Stimulated activated CD8-positive, alpha-beta memory T cell treated with anti-CD3 and anti-CD28 coated beads, Interleukin-2, amount 100 ng/mL, for 48 hours (primary cell): ENCODE results near the gene SPEF2.
"Not testable (repeated sequence)": the region's sequence is repeated elsewhere in the genome, so short reads cannot be mapped to it uniquely, and the experiment has no call there.

Source experiments
- DNase-seq, 2 donors: peaks; one replicate each; pipeline ENCODE4 v3.0.0-alpha.2; 2020; ENCODE audit warnings: low read depth in 2 of 2

Gene SPEF2

DNA sequence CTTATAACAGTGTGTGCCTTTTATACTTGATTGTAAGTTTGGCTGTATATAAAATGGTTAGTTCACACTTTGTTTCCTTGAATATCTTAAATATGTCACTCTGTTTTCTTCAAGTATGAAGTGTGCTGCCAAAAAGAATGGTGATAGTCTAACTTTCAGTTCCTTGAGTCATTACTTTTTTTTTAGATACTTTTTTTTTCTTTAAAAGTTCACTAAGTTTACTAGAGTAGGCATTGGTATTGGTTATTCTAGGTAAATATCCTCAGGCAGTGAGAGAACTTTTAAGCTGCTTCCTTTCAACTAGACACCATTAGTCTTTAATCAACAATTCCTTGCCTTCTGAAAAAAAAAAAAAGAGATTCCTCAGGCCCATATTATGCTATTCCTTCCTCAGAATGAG lies 41.9 kb downstream of the SPEF2 start:
- DNase-seq = no peak

DNA sequence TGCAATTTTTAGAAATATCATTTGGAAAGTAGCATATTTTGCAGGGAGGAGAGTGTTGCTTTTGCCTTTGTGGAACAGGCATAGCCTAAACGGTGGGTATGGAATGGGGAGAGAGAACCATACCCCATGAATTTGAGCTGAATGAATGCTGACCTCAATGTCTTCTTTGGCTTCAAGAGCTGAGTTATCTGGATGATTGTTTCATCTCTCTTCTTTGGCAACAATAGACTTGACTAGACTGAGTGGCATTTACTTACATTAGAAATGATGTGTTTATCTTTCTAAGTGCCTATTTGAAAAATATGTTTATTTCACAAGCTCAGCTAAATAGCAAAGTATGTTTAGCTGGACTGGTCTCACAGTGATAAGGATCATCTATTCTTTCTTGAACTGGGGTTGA lies 42.8 kb downstream of the SPEF2 start:
- no peak for DNase-seq

DNA sequence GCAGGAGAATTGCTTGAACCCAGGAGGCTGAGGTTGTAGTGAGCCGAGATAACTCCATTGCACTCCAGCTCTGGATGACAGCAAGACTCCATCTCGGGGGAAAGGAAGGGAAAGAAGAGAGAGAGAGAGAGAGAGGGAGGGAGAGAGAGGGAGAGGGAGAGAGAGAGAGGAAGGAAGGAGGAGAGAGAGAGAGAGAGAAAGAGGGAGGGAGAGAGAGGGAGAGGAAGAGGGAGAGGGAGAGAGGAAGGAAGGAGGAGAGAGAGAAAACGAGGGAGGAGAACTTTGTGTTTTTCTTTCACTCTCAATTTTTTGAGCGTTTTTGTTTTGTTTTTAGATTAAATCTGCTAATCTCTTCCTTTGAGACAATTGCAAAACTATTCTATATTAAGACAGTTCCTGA lies 46.9 kb downstream of the SPEF2 start:
- no peak for DNase-seq

DNA sequence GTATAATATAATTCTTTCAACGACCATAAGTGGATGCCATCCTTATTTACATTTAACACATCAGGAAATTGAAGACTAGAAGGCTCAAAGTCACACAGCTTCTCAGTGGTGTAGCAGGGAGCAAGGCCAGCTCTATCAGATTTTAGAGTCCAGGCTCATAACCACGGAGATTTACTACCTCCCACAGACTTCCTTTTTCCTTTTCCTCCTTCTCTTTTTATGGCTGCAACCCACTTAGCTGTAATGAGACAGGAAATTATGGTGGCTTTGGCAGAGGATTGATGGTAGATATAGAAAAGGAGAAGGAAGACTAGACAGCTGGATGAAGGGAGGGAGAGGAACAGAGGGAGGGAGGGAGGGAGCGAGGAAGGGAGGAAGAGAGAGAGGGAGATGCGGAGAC lies 47.4 kb downstream of the SPEF2 start:
- DNase-seq = no peak

DNA sequence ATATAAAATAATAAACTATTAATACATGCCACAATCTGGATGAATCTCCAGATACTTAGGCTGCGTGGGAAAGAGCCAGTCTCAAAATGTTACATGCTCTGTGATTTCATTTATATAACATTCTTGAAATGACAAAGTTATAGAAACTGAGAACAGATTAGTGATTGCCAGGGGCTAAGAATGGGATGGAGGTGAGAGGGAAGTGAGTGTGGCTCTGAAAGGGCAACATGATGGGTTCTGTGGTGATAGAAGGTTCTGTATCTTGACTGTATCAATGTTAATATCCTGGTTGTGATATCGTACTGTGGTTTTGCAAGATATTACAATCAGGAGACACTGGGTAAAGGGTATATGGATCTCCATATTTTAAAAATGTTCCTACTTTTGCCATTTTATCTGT lies 50.7 kb downstream of the SPEF2 start:
- no peak for DNase-seq

DNA sequence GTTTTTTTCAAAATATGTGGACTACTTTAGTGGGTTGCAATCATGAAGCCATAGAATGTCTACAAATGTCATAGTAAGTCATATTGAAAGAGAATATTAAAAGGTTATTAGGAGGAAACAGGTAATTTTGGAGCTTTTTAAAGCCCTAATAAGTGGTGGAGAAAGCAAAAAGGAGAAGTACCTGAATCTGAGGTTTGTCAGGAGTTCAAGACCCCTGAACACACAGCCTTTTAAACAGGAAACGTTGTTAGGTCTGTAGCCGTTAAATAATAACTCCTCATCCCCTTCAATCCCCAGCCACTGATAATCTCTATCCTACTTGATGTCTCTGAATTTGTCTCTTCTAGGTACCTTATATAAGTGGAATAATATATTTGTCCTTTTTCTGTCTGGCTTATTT lies 51.1 kb downstream of the SPEF2 start:
- DNase-seq = no peak

DNA sequence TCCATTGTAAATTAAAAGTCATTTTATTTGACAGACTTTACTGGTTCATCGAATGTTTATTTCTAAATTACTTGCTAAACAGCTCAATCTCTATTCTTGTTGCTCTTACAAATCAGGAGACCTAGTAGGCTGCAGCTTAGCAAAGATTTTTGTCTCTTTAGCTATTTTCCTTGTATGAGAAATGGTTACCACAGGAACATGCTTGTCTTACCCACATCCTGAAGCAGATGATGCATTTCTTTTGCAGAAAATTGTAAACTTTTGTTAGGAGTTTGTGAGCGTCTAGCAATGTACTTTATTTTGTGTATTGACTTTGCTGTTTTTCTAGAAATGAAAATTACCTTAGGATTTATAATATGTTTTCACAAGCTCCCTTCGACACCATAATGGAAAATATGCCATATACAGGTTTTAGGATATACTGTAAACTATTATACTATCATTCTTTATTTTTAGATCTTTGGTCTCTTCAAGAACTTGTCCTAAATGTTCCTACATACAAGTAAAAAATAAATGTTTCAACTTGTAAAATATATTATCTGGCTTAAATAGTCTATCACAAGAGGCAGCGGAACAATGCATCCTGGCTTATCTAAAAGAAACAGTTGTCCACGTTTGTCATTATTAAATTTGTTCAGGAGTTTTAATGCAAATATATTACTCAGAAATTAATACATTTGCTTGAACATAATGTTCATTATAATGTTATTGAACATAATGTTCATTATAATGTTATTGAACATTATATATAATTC lies 54.1 kb downstream of the SPEF2 start:
- DNase-seq = no peak

DNA sequence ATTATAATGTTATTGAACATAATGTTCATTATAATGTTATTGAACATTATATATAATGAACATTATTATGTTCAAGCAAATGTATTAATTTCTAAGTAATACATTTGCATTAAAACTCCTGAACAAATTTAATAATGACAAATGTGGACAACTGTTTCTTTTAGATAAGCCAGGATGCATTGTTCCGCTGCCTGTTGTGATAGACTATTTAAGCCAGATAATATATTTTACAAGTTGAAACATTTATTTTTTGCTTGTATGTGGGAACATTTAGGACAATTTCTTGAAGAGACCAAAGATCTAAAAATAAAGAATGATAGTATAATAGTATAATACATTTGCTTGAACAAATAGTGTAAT lies 54.6 kb downstream of the SPEF2 start:
- DNase-seq = not testable (repeated sequence)

DNA sequence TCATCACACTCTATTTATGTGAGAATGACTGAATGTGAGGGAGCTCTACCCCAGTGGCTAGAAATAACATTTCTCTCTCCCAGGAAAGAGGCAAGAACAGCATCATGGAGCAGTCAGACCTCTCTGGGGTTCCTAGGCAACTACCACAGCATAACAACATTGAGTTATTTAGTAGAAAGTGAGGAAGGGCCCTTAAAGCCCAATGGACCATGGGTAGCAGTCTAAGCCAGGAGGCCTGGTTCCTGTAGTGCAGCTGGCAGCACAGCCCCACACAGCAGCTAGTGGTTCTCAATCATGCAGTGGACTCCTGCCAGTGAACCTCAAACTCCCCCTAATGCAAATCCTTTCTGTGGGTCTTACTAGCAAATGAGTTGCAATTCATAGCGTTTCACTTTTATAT lies 55.3 kb downstream of the SPEF2 start:
- DNase-seq = no peak

DNA sequence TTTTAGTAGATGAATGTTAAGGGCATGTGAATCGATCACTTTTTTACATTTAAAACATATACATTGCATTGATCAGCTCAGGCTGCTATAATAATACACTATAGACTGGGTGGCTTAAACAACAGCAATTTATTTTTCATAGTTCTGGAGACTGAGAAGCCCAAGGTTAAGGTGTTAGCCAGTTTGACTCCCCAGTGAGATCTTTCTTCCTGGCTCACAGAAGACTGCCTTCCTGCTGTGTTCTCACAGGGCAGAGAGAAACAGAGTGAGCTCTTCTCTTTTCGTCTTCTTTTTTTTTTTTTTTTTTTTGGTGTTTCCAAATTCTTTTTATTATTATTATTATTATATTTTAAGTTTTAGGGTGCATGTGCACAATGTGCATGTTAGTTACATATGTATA lies 56.4 kb downstream of the SPEF2 start:
- DNase-seq = no peak

DNA sequence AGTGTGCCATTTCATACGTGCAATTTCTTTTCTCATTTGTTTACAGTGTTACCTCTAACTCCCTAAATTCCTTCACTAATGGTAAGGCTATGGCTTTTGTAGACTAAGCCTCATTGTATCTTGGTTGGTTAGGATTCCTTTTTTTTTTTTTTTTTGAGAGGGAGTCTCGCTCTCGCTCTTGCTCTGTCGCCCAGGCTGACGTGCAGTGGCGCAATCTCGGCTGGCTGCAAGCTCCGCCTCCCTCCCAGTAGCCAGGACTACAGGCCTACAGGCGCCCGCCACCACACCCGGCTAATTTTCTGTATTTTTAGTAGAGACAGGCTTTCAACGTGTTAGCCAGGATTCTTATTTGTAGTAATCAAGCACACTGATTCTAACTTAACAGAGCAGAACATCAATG lies 57.7 kb downstream of the SPEF2 start:
- DNase-seq = no peak

DNA sequence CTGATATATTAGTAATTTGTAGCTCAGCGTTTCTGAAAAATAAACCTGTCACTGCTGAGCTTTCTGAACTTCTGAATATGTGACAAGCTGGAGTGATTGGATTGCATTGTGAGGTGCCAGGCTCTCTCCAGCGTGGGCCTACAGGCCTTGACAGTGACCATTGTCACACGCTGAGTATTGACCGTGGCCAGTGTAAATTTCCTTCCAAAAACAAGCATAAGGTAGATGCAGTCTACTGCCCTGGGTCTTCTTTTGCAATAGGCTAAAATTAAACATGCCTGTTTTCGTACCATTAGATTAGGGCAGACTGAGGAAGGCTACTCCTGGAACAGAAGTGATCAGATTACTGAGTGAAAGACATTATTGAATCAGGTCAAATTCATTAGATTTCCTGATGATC lies 60.2 kb downstream of the SPEF2 start:
- DNase-seq = no peak

DNA sequence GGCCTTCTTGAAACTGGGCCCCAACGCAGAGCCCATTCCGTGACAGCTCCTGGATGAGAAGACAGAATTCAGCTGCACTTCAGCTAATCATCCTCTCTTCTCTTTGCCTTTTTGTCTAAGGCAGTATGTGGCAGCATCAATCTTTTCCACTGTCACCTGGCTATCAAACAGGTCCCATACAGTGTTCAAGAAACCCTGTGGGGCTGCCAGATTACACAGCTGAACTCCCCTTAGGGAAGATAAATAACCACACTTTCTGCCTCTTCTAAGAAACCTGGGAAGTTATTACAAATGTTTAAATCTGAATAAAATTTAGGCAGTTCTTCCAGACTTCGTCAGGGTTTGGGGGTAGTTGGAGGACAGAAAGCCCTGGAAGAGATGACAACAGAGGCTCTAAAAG lies 61.0 kb downstream of the SPEF2 start:
- DNase-seq = no peak

DNA sequence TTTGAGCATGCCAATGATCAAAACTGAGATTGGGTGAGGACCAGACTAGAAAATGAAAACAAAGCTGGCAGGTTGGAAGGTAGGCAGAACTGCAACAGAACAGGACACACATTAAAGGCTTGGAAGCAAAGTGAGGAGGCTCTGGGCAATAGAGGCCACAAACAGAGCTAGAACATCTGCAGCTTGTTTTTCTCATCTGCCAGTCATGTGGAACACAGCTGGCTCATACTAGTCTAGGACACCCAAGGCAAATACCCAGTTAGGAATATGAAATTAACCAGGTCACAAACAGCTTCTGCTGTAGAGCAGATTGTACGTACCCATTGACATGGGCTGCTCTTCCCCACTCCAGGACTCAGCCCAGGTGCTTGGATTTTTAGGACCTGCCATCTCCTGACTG lies 61.7 kb downstream of the SPEF2 start:
- DNase-seq = no peak

DNA sequence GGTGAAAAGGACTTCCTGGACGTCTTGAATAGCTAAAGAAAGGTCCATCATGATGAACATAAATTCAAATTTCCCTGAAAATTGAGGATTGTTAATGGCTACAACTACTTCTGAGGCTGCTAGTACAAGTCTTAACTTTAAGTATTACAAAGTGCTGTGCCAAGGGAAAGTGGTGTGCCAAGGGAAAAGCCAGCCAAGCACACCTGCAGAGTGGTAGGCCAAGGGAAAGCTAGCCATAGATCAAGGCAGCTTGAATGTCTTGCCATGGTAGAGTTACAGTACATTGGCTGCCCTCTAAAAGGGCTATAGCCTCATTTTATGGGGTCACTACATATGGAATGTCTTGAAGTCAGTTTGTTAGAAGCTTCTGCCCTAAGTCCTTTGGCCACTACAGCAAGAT lies 64.2 kb downstream of the SPEF2 start:
- no peak for DNase-seq

DNA sequence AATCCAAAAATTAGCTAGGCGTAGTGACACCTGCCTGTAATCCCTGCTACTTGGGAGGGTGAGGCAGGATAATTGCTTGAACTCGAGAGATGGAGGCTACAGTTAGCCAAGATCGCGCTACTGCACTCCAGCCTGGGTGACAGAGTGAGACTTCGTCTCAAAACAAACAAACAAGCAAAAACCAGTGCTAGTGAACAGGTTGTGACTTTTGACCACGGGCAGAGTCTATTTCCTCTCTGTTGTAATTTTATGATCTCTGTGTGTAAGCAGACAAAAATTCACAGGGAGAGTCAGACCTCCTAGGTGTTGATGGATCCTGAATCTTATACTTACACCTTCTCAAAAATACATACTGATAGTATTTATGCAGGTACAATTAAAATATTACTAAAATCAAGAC lies 65.8 kb downstream of the SPEF2 start:
- DNase-seq = no peak

DNA sequence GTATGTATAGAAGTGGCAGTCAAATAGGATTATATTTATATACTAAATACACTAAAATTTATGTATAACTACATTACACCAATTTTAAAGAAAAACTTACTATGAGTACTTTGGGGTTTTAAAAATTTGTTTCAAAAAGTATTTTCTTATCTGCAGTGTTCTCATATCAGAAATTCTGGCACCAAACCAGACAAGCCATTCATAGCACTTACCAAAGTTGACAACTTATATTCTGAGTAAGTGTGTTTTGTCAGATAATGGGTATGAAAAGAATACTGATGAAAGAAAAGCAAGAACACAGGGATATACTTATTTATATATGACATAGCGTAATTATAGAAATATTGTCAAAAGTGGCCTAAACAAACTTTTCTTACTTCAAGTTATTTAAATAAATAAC lies 67.5 kb downstream of the SPEF2 start:
- DNase-seq = no peak

DNA sequence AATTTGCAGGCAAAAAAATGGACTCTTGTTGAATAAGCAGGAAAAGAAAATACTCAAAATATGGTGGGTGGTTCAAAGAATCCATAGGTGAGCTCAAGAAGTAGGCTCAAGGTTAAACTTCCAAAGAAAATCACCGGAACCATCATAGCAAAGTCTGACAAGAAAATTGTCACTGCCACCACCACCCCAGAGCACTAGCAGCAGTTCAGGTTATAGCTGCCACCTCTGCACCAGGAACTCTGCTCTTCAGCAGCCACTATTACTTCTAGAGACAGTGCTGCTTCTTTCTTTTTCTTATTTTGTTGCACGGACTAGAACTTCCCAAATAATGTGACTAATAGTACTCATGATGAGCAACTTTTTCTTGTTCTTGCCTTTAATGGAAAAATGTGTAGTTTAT lies 70.3 kb downstream of the SPEF2 start:
- DNase-seq = no peak

DNA sequence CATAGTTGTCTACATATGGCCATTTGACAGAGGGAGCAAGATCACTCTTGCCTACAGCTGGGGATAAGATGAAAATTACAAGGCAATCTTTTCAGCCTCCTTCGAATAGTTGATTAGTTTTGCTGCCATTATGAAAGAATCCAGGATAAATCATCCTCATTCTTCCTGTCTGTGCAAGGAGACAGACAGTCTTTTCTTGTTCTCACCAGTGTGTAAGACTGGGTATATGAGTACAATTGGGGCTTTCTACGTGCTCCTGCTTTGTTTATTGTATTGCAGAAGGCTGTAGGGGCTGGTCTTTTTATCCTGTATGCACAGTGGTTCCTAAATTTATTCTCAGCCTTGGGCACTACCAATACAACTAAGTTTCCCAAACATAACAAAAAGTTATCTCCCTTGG lies 76.8 kb downstream of the SPEF2 start:
- DNase-seq = no peak

DNA sequence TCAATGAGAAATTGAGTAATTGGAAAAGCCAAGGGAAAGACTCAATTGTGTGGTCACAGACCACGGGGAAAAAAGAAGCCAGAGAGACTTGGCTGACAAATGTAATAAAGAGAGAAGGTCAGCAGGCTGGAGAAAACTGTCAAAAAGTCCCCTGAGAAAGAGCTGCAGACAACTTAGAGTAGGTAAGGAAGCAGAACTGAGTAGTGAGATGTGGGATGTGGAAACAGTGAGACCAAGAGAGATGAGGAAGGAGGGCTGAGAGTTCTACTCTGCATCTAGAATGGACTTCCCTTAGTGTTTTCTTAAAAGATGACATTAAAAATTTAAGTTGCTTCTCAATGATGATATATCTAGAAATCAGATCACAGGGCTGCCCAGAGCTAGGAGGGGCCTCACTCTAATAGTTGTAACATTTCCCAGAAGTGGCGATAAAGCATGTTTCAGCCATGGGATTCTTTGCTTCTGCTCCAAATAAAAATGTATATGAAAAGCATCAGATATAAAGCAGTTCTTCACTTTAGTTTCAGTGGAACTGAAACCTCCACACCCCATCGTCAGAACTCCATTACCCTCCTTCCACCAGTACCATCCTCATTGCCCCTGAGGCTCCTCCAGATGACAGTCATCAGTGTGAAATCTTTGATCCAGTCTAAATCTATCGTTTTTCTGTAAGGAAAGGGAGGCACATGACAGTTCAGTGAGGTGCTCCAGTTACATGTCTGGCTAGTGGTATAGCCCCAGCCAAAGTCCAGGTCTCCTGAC lies 80.6 kb downstream of the SPEF2 start:
- no peak for DNase-seq

DNA sequence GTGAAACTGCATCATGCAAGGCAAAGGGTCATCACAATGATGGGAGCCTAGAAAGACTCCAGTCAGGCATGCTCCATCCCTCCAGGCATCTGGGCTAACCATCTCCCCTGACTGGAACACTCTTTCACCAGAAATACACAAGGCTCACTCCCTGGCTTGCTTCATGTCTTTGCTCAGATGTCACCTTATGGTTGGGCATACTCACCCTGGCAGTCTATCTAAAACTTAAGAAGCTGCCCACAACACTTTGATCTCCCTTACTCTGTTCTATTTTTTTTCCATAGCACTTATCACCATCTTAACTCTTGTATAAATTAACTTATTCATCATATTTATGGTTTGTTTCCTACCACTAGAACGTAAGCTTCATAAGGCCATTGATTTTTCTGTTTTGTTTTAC lies 90.0 kb downstream of the SPEF2 start:
- no peak for DNase-seq

DNA sequence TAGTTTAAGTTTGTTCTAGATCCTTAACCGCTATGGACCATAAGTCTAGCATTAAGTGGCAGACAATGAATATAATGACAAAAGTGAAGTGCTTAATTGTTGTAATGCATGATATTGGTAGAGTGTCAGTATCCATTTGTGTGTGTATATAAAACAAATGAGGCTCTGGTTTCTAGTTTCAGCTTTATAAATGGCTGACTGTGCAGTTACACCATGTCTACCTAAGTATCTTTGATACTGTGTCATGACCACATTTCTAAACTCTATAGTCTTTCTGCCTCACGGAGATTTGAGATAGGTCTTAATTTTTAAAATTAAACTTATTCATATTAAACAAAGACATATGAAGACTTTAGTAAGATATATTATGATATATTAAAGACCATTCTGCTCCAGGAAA lies 92.0 kb downstream of the SPEF2 start:
- no peak for DNase-seq

DNA sequence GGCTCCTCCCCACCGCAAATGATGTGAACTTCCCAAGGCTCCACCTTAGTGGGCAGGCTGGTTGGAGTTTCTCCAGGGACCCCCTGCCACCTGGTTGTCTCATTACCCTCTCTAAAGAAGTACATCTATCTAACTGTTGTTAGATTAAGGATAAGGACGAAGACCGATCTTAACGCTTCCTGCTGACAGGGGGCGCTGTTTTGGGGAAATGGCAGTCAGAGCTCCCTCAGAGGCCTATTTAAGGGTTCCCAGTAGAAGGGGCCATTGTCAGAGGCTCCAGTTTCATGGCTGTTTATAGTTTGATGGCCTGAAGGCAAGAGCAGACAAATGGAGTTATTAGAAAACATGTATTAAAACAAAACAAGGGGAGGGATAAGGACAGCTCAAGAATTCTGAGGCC lies 100.1 kb downstream of the SPEF2 start:
- no peak for DNase-seq

DNA sequence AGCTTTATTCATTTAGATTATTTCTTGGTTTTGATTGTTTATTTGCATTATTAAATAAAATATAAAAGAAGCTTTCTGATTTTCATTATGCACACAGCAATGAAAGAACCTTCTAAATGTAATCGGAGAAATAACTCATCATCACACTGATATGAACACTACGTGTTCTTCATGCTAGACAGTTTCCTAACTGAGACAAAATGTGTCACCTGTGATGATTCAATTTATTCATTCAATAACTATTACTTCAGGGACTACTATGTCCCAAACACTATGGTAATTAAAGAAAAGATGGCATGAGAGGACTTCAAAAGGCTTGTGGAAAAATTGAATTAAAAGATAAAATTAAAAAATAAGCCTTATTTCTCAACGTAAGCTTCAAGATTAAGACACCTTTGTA lies 118.1 kb downstream of the SPEF2 start:
- no peak for DNase-seq
